Astrocyte of the cerebellum (primary cell): Measurements from ENCODE around the gene A4GNT.

Source experiments
- DNase-seq: peaks from one replicate; pipeline ENCODE4 v3.0.0-alpha.2; 2011; ENCODE audit warnings: low read depth
- H3K4me3 ChIP-seq: 2 replicates; pipeline ENCODE4 v1.5.1; 2011; ENCODE audit warnings: mild to moderate bottlenecking, low read depth, low read length, moderate library complexity
- CTCF ChIP-seq: IDR thresholded peaks from 2 replicates; pipeline ENCODE4 v1.5.1; 2012; ENCODE audit warnings: low read length, low read depth, moderate library complexity, mild to moderate bottlenecking; ENCODE audit errors: missing control alignments
- in situ Hi-C: cut with HindIII; loops from 2 replicates; pipeline ENCODE4 v1.10.0; 2017; ENCODE audit warnings: low sequenced_read_pairs

Gene A4GNT

GRCh38 chr3:138136201-138136600 lies 4.0 kb upstream of the A4GNT start:
- no peak for TF ChIP-seq CTCF
- H3K4me3 ChIP-seq = no peak overlapping the region
- DNase-seq = no peak
- in situ Hi-C loops = no loop called here

GRCh38 chr3:138135833-138136194 lies 3.6 kb upstream of the A4GNT start:
- no peak for TF ChIP-seq CTCF
- in situ Hi-C loops = no loop called here
- no peak overlapping the region for H3K4me3 ChIP-seq
- DNase-seq = no peak

GRCh38 chr3:138135146-138135832 lies 3.1 kb upstream of the A4GNT start:
- no peak overlapping the region for H3K4me3 ChIP-seq
- no peak for DNase-seq
- in situ Hi-C loops = no loop called here
- TF ChIP-seq CTCF = no peak

GRCh38 chr3:138127636-138128365 lies 4.4 kb downstream of the A4GNT start:
- no peak for TF ChIP-seq CTCF
- in situ Hi-C loops = no loop called here
- no peak overlapping the region for H3K4me3 ChIP-seq
- DNase-seq = no peak

- H3K4me3 ChIP-seq = no peak overlapping the region
- no peak for TF ChIP-seq CTCF
- in situ Hi-C loops = no loop called here
- no peak for DNase-seq
These were observed 6.5 kb downstream of the A4GNT start for GRCh38 chr3:138125548-138126221.

GRCh38 chr3:138124706-138125355 lies 7.4 kb downstream of the A4GNT start:
- DNase-seq = no peak
- in situ Hi-C loops = no loop called here
- H3K4me3 ChIP-seq = no peak overlapping the region
- TF ChIP-seq CTCF = no peak
